Right lobe of liver (tissue), 4 donors: Measurements from ENCODE around the gene CYP2A6.

Experiments used
- CTCF ChIP-seq, 4 donors: fragments of 200-600 bp in 3 of 4; fragments of 450-650 bp in 1 of 4; IDR thresholded peaks; one replicate each; pipeline versions ENCODE4 v1.5.1 to v1.8.0; 2016 to 2022; ENCODE audit warnings: antibody characterized with exemption in 4 of 4, mild to moderate bottlenecking in 2 of 4
- POLR2A ChIP-seq: fragments of 450-650 bp; IDR thresholded peaks from one replicate; pipeline ENCODE4 v1.6.1; 2017; ENCODE audit warnings: antibody characterized with exemption, mild to moderate bottlenecking
- donor health status: DM: no; HTN: no; CAD: no.
- donor health status: DM: no; HTN: no; CAD: no.
- donor health status: DM: no; HTN: yes; CAD: no.

- no peak for TF ChIP-seq CTCF (IDR thresholded peaks at IDR 0.05)
- TF ChIP-seq POLR2A, result no peak
Observed at GRCh38 chr19:40809358-40810086, 40.7 kb downstream of the CYP2A6 start.
